NCI-H1694 treated with DMSO at 0.1 percent for 48 hours (cell line): ENCODE results near the gene KLHL35.
"Not testable (repeated sequence)": the region's sequence is repeated elsewhere in the genome, so short reads cannot be mapped to it uniquely, and the experiment has no call there.

Source experiments
- DNase-seq: peaks from one replicate; lab custom pipeline; 2025; lab: John Stamatoyannopoulos, UW

The KLHL35 gene

GRCh38 chr11:75423721-75424120 is 9.3 kb downstream of the KLHL35 start:
- no peak for DNase-seq

GRCh38 chr11:75422248-75423231 is 10.5 kb downstream of the KLHL35 start:
- DNase-seq, result no peak

- DNase-seq, result no peak
Measured at GRCh38 chr11:75421902-75422247, 11.1 kb downstream of the KLHL35 start.

- no peak for DNase-seq
Measured at GRCh38 chr11:75421035-75421602, 11.9 kb downstream of the KLHL35 start.

- no peak for DNase-seq
Measured at GRCh38 chr11:75420224-75421034, 12.6 kb downstream of the KLHL35 start.

- DNase-seq, result no peak
Measured at GRCh38 chr11:75413864-75414263, 19.1 kb downstream of the KLHL35 start.

- DNase-seq, result not testable (repeated sequence)
Measured at GRCh38 chr11:75413146-75413545, 19.9 kb downstream of the KLHL35 start.

GRCh38 chr11:75409971-75410370 is 23.0 kb downstream of the KLHL35 start:
- DNase-seq, result not testable (repeated sequence)

- DNase-seq, result no peak
Measured at GRCh38 chr11:75408957-75409219, 24.1 kb downstream of the KLHL35 start.

- DNase-seq, result peak; percentile 70
Measured at GRCh38 chr11:75406338-75406777, 26.6 kb downstream of the KLHL35 start.

- DNase-seq, result no peak
Measured at GRCh38 chr11:75403983-75404658, 28.9 kb downstream of the KLHL35 start.

- no peak for DNase-seq
Measured at GRCh38 chr11:75403037-75403436, 30.0 kb downstream of the KLHL35 start.

- DNase-seq, result no peak
Measured at GRCh38 chr11:75402002-75402773, 30.8 kb downstream of the KLHL35 start.

GRCh38 chr11:75400146-75400865 is 32.7 kb downstream of the KLHL35 start:
- DNase-seq, result no peak

GRCh38 chr11:75399344-75400145 is 33.5 kb downstream of the KLHL35 start, which contains the start of gene RPS3:
Gene RPS3 (plus strand): TSS chr11:75399518. CDS start chr11:75399548, 30 bp downstream.
- peak; percentile 81 for DNase-seq

GRCh38 chr11:75398906-75399305 is 34.1 kb downstream of the KLHL35 start:
- no peak for DNase-seq

GRCh38 chr11:75394085-75394840 is 38.7 kb downstream of the KLHL35 start:
- DNase-seq, result no peak

GRCh38 chr11:75389925-75390324 is 43.1 kb downstream of the KLHL35 start:
- no peak for DNase-seq

- no peak for DNase-seq
Measured at GRCh38 chr11:75389276-75389605, 43.8 kb downstream of the KLHL35 start.
